HTERT RPE-1 (cell line): Measurements from ENCODE around the gene IL31RA.
"Not testable (repeated sequence)": the region's sequence is repeated elsewhere in the genome, so short reads cannot be mapped to it uniquely, and the experiment has no call there.

Source experiments
- in situ Hi-C: fragments of 300-500 bp; cut with MboI; formaldehyde crosslinking; loops from 4 replicates; pipeline ENCODE4 v1.14.3; 2020; ENCODE audit warnings: low sequenced_read_pairs

Gene IL31RA

GRCh38 chr5:55923865-55924500 is 72.8 kb downstream of the IL31RA start:
- in situ Hi-C loops, result no loop called here

GRCh38 chr5:55924744-55925143 is 73.6 kb downstream of the IL31RA start:
- in situ Hi-C loops, result no loop called here

GRCh38 chr5:55925181-55925580 is 74.0 kb downstream of the IL31RA start:
- in situ Hi-C loops, result no loop called here

- in situ Hi-C loops, result no loop called here
Measured at GRCh38 chr5:55925712-55926111, 74.6 kb downstream of the IL31RA start.

- in situ Hi-C loops, result no loop called here
Measured at GRCh38 chr5:55926476-55926875, 75.3 kb downstream of the IL31RA start.

- in situ Hi-C loops, result no loop called here
Measured at GRCh38 chr5:55927861-55928655, 76.9 kb downstream of the IL31RA start.

- in situ Hi-C loops, result no loop called here
Measured at GRCh38 chr5:55929020-55929799, 78.1 kb downstream of the IL31RA start.

GRCh38 chr5:55932700-55933099 is 81.5 kb downstream of the IL31RA start:
- in situ Hi-C loops, result no loop called here

- in situ Hi-C loops, result no loop called here
Measured at GRCh38 chr5:55933377-55934114, 82.4 kb downstream of the IL31RA start.

GRCh38 chr5:55934115-55934613 is 83.0 kb downstream of the IL31RA start:
- in situ Hi-C loops, result no loop called here

GRCh38 chr5:55934720-55935119 is 83.6 kb downstream of the IL31RA start:
- in situ Hi-C loops, result no loop called here

- in situ Hi-C loops, result no loop called here
Measured at GRCh38 chr5:55935371-55935770, 84.2 kb downstream of the IL31RA start.

GRCh38 chr5:55936100-55936693 is 85.0 kb downstream of the IL31RA start:
- in situ Hi-C loops, result no loop called here

- in situ Hi-C loops, result not testable (repeated sequence)
Measured at GRCh38 chr5:55937598-55937997, 86.4 kb downstream of the IL31RA start.

- in situ Hi-C loops, result not testable (repeated sequence)
Measured at GRCh38 chr5:55941154-55941553, 90.0 kb downstream of the IL31RA start.

GRCh38 chr5:55959208-55959607 is 108.1 kb downstream of the IL31RA start:
- in situ Hi-C loops, result no loop called here

- in situ Hi-C loops, result no loop called here
Measured at GRCh38 chr5:55960779-55961178, 109.6 kb downstream of the IL31RA start.

- in situ Hi-C loops, result no loop called here
Measured at GRCh38 chr5:55965525-55965924, 114.4 kb downstream of the IL31RA start.

GRCh38 chr5:55966284-55966683 is 115.1 kb downstream of the IL31RA start:
- in situ Hi-C loops, result no loop called here

GRCh38 chr5:55969956-55970355 is 118.8 kb downstream of the IL31RA start:
- in situ Hi-C loops, result no loop called here
